Stimulated activated CD4-positive, alpha-beta T cell treated with anti-CD3 and anti-CD28 coated beads, Interleukin-2, amount 100 ng/mL, for 48 hours (primary cell): ENCODE results near the gene TUBGCP3.
"Not testable (repeated sequence)": the region's sequence is repeated elsewhere in the genome, so short reads cannot be mapped to it uniquely, and the experiment has no call there.

Experiments used
- DNase-seq, 2 donors: peaks; one replicate each; pipeline ENCODE4 v3.0.0-alpha.2; 2020

TUBGCP3 gene, protein sequence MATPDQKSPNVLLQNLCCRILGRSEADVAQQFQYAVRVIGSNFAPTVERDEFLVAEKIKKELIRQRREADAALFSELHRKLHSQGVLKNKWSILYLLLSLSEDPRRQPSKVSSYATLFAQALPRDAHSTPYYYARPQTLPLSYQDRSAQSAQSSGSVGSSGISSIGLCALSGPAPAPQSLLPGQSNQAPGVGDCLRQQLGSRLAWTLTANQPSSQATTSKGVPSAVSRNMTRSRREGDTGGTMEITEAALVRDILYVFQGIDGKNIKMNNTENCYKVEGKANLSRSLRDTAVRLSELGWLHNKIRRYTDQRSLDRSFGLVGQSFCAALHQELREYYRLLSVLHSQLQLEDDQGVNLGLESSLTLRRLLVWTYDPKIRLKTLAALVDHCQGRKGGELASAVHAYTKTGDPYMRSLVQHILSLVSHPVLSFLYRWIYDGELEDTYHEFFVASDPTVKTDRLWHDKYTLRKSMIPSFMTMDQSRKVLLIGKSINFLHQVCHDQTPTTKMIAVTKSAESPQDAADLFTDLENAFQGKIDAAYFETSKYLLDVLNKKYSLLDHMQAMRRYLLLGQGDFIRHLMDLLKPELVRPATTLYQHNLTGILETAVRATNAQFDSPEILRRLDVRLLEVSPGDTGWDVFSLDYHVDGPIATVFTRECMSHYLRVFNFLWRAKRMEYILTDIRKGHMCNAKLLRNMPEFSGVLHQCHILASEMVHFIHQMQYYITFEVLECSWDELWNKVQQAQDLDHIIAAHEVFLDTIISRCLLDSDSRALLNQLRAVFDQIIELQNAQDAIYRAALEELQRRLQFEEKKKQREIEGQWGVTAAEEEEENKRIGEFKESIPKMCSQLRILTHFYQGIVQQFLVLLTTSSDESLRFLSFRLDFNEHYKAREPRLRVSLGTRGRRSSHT

GRCh38 chr13:112587764-112588489 is at the start of gene TUBGCP3:
Gene TUBGCP3, minus strand, starts transcription at chr13:112588153. Its CDS starts 173 bp downstream, at chr13:112587980.
- DNase-seq, result peak; percentile 71 to 77

DNA sequence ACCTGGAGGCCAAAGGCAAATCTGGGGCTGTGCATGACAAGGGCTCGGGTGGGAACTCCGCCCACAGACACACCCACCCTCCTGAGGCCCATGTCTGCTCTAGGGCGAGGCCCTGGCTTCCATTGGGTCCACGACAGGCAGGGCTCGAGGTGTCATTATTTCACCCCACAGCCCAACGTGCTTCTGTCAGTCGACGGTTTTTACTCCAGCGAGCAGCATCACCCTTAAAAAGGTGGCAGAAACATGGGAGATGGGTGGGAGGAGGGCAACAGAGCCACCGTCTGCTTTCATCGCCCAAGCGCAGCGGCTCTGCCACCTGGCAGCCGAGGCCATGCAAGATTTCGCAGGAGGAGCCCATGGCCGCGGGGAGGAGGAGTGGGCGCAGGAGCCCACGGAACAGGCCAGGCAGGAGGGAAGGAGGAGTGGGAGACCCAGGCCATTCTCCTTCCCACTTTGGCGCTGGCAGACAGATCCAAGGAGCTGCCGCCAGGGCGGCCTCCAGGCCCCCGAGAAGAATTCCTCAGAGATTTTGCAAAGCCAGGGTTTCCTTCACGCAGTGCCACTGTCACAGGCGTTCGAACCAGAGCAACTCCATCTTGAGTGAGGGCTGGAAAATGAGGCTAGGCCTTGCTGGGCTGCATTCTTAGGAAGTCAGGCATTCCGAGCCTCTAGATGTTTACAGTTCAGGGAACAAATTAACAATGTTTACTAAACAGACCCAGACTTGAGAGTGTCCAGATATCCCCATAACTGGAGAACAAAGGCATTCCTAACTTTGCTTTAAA is 49.3 kb upstream of the TUBGCP3 start:
- DNase-seq, result no peak

- no peak for DNase-seq
Measured at GRCh38 chr13:112636401-112636975, 48.5 kb upstream of the TUBGCP3 start.

DNA sequence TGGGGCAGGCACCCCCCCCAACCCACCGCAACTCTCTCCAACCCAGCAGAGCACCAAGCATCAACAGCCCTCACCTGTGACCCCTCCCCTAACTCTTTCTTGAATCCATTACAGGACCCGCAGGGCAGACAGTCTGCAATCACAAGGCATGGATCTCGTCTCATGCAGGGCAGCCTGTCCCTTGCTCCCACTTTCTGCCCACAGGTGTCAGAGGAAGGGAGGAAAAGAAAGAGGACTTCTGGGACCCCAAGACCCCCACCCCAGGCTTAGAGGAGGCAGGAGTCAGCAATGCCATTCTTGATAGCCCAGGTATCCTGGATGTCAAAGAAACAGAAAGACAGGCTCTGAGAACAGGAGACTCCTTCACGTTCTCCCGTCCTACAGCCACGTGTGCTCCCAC is 47.4 kb upstream of the TUBGCP3 start:
- DNase-seq, result no peak

DNA sequence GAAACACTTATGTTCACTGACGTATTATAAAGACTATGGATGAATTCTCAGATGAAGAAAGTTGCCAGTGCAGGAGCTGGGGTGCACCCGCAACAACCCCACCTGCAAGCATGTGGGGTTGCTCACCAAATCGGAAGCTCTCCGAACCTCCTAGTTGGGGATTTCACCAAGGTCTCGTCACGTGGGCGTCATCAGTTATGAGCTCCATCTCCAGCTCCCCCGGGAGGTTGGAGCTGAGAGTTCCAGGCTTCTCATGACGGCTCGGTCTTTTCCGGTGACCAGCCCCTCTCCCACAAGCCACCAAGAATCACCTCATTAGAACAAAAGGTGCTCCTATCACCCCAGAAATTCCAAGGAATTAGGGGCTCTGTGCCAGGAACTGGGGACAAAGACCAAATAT is 46.1 kb upstream of the TUBGCP3 start:
- DNase-seq, result no peak

DNA sequence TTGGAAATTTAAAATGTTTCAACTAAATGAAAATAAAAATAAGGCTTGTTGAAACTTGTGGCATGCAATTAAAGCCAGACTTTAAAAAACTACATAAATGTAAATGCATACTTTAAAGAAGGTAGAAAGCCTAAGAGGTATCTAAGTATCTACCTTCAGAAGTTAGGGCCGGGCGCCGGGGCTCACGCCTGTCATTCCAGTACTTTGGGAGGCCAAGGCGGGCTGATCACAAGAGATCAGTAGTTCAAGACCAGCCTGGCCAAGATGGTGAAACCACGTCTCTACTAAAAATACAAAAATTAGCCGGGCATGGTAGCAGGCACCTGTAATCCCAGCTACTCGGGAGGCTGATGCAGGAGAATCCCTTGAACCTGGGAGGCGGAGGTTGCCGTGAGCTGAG is 42.3 kb upstream of the TUBGCP3 start:
- DNase-seq, result not testable (repeated sequence)

- DNase-seq, result no peak
Measured at GRCh38 chr13:112629161-112629560, 41.2 kb upstream of the TUBGCP3 start.

DNA sequence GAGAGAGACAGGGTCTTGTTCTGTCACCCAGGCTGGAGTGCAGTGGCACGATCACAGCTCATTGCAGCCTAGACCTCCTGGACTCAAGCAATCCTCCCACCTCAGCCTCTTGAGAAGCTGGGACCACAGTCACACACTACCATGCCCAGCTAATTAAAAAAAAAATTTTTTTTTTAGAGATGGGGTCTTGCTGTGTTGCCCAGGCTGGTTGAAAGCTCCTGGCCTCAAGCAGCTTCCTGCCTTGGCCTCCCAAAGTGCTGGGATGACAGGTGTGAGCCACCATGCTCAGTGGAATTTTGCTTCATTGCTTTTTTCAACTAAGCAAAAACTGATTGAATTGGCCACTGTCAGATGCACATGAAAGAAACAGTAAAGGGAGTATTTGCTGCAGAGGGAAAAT is 39.7 kb upstream of the TUBGCP3 start:
- not testable (repeated sequence) for DNase-seq

DNA sequence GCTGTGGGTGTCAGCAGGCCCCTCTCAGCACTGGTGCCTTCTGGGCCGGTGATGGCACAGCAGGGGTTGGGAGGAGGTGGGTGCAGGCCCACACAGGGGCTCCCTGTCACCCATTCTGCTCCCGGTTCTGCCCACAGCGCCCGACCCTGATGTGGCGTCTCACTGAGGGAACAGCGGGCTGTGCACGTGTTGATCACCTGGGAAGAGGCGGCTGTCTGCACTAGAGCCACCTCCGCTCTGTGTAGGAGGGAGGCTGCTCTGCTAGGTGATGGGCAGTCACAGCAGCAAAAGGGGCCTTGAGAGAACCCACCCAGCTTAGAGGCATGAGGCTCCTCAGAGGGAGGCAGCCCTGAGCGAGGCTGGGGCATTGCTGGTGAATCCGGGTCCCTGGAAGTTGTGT is 39.2 kb upstream of the TUBGCP3 start:
- no peak for DNase-seq

GRCh38 chr13:112626761-112627160 is 38.8 kb upstream of the TUBGCP3 start:
- DNase-seq, result no peak

DNA sequence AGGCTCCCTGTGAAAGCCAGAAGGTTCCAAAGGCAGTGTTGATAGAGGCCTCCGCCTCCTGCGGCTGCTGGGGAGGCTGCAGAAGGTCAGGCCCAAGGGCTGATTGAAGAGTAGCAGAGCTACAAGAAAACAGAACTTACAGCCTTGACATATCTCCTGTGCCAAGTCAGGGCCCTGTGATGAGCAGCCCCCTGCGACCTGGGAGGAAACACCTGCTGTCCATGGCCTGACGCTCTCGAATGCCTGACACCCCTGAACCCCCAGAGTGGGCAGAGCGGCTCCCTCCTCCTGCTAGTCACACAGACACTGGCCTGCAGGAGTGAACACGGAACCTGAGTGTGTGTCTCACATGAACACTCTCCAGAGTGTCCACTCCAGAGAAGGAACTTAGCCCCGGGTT is 38.2 kb upstream of the TUBGCP3 start:
- no peak for DNase-seq

GRCh38 chr13:112625698-112626097 is 37.7 kb upstream of the TUBGCP3 start:
- no peak for DNase-seq

DNA sequence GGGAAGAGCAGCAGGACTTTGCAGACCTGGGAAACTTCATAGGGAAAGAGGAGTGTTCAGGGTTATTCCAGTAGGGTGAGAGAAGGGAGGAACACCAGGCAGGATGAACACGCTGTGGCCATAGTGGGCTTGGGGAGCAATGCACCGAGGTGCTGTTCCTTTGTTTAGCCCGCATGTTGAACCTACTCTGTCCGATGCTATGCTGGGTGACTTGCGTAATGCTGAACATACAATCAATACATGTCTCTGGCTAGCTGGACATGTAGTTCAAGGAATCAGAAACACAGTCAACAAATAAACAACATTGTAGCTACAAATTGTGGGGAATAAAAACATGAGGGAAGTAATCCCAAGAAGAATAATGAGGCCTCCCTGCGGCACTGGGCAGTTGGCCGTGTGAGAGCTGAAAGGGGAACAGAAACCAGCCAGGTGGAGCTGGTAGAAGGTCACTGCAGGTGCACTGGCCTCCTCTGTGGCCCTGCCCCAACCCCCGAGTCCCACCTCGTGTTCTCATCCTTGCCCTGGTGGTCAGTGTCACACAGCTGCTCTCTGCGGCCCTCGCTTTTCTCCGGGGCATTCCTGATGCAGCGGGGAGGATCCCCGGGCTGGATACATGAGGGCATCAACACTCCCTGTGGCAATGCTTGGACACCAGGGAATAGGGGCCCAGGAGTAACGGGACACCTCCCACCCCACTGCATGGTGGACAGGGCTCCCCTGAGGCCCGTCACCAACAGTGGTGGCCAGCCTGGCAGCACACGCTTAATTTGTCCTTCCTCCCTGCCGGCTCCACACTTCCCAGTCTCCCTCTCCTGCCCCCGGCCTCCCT is 36.9 kb upstream of the TUBGCP3 start:
- DNase-seq, result no peak

DNA sequence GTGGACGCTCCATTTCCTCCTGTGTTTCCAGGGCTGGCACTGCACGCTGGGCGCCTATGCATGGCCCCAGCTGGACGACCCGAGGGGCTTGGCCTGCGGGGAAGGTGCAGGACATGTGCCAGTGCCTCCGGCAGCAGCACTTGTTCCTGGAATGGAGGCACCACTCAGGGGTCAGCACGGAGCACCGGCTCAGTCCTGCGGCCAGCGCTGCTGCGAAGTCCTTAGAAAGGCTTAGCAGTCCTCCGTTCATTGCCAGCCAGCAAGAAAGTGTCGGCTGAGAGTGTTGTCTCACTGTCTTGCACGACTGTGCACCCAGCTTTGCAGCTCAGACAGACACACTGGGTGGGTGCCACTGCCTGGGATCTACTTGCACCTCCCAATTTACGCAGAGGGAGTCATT is 36.1 kb upstream of the TUBGCP3 start:
- DNase-seq, result no peak

DNA sequence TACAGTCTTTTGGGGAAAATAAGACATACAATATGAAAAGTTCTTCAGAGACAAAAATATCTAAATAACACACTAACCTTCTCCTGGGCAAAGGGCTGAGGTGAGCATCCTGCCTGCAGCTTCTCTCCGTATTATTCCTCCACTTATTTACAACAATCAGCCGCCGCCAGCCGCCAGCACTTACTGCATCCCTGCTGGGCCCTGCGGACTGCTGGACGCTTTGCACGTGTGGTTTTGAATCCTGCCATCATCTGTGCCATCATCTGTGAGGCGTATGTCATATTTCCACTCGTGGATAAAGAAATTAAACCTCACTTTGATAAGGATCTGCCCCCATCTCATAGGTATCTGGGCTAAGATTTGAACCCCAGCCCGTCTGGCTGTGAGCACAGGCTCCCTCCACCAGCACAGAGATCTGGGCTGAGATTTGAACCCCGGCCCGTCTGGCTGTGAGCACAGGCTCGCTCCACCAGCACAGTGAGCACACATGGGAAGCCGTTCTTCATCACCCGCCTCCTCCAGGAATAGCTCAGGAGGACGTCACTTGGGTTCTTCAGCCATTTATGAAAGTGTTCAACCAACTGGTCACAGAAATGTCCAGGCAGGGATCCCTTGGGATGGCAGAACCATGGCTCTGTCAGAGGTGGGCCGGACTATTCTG is 35.2 kb upstream of the TUBGCP3 start:
- no peak for DNase-seq

DNA sequence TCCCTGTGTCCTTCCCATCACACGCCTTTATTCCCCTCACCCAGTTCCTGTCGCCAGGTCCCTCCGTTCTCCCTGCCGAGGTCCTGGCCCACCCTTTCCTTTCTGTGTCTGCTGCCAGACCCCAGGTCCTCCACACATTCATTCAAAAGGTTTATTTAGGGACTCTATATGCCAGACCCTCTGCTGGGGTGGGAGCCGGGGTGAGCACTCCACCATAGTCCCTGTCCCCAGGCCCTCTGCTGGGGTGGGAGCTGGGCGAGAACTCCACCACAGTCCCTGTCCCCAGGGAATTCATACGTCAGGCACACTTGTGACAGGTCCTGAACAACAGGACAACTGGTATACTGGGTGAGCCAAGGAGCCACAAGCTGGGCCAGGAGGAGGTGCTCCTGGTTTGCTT is 34.4 kb upstream of the TUBGCP3 start:
- DNase-seq, result no peak

DNA sequence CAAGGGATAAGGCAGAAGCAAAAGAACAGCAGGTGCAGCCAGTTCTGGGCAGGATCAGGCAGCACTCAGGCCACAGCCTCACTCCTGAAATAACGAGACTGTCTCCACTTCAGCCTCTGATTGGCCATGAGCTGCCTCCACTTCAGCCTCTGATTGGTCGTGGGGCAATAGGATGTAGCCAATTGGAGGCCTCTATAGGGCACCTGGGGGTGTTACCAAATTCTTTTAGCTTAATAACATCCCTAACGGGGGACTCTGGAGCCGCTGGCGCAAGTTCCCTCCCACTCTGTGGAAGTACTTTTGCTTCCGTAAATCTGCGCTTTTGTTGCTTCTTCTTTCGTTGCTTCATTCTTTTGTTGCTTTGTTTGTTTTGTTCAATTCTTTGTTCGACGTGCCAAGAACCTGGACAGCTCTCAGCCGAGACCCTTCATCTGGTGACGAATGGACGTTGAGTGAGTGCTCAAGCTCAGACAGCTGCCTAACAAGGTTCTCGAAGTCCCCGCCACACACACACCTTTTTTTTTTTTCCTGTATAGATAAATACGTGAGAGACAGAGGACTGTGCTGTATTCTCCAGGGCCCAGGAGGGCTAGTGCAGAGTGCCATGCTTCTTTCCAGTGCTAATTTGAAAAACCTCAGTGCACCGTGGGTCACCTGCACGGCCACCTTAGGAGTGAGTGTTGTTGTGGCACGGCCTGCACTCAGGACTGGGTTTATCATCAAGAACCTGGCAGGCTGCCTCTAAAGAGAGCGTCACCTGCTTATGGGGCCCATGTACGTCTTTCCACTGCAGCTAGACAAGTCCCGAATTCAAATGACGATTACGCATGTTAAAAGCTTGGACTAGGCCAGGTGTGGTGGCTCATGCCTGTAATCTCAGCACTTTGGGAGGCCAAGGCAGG is 32.0 kb upstream of the TUBGCP3 start:
- DNase-seq, result no peak

DNA sequence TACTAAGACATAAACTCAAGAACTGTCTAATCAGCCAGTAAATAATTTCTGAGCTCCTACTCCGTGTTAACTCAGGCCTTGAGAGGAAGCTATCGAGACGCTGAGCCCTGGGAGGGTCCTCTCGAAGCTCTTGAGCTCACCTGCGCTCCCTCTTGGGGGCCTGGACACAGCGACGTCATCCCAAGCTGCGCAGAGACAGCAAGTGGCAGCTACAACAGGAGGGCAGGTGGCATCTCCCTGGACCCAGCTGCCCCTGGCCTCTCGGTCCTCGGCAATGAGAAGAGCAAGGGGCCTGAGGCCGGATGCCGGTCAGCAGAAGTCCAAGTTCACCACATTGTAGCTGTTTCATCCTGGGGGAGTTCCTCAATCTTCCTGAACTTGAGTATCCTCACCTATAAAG is 30.5 kb upstream of the TUBGCP3 start:
- no peak for DNase-seq

- no peak for DNase-seq
Measured at GRCh38 chr13:112617754-112618375, 29.9 kb upstream of the TUBGCP3 start.
